ENCODE data around the gene FBXO2.

FBXO2 gene

DNA sequence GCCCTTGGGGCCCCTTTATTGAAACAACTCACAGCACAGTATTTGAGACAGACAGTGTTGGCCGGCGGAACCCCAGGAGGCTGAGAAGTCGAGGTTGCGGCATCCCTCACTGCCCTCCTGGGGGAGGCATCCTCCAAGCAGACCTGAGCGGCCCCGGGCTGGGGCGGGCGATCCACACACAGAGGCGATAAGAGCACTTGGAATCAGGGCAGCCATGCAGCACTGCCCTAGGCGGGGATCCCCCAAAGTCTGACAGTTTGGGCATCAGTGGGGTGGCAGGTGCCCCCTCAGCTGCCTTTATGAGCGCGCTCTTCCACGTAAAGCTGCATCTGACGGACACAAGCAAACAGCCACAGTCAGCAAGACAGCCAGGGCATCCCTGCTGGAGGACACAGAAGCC is 20.3 kb upstream of the FBXO2 start:
- no peak for ATAC-seq
- TF ChIP-seq TOX (CRISPR knock-in tag; IDR thresholded peaks at IDR 0.05; ENCODE audit: borderline replicate concordance) (no peak), RARB (CRISPR knock-in tag; IDR thresholded peaks at IDR 0.05) (no peak), SNAI2 (CRISPR knock-in tag; IDR thresholded peaks at IDR 0.05) (no peak), CSDC2 (CRISPR knock-in tag; IDR thresholded peaks at IDR 0.05) (no peak), ZNF8 (CRISPR knock-in tag; IDR thresholded peaks at IDR 0.05) (no peak), ZNF565 (CRISPR knock-in tag; conservative IDR thresholded peaks at IDR 0.05; ENCODE audit: low read depth) (no peak), GLIS3 (CRISPR knock-in tag; IDR thresholded peaks at IDR 0.05) (no peak), ISL1 (CRISPR knock-in tag; IDR thresholded peaks at IDR 0.05) (no peak), ARNTL (CRISPR knock-in tag; IDR thresholded peaks at IDR 0.05; ENCODE audit: borderline replicate concordance, low read depth) (no peak), PPARA (CRISPR knock-in tag; IDR thresholded peaks at IDR 0.05; ENCODE audit: borderline replicate concordance) (no peak)
- TF ChIP-seq, protein P1, sequence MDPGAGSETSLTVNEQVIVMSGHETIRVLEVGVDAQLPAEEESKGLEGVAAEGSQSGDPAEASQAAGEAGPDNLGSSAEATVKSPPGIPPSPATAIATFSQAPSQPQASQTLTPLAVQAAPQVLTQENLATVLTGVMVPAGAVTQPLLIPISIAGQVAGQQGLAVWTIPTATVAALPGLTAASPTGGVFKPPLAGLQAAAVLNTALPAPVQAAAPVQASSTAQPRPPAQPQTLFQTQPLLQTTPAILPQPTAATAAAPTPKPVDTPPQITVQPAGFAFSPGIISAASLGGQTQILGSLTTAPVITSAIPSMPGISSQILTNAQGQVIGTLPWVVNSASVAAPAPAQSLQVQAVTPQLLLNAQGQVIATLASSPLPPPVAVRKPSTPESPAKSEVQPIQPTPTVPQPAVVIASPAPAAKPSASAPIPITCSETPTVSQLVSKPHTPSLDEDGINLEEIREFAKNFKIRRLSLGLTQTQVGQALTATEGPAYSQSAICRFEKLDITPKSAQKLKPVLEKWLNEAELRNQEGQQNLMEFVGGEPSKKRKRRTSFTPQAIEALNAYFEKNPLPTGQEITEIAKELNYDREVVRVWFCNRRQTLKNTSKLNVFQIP (CRISPR knock-in tag; IDR thresholded peaks at IDR 0.05; ENCODE audit: borderline replicate concordance, low read depth), result no peak
- TF ChIP-seq, protein P2, sequence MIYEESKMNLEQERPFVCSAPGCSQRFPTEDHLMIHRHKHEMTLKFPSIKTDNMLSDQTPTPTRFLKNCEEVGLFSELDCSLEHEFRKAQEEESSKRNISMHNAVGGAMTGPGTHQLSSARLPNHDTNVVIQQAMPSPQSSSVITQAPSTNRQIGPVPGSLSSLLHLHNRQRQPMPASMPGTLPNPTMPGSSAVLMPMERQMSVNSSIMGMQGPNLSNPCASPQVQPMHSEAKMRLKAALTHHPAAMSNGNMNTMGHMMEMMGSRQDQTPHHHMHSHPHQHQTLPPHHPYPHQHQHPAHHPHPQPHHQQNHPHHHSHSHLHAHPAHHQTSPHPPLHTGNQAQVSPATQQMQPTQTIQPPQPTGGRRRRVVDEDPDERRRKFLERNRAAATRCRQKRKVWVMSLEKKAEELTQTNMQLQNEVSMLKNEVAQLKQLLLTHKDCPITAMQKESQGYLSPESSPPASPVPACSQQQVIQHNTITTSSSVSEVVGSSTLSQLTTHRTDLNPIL (CRISPR knock-in tag; IDR thresholded peaks at IDR 0.05; ENCODE audit: low read depth), result no peak
- TF ChIP-seq, protein P3, sequence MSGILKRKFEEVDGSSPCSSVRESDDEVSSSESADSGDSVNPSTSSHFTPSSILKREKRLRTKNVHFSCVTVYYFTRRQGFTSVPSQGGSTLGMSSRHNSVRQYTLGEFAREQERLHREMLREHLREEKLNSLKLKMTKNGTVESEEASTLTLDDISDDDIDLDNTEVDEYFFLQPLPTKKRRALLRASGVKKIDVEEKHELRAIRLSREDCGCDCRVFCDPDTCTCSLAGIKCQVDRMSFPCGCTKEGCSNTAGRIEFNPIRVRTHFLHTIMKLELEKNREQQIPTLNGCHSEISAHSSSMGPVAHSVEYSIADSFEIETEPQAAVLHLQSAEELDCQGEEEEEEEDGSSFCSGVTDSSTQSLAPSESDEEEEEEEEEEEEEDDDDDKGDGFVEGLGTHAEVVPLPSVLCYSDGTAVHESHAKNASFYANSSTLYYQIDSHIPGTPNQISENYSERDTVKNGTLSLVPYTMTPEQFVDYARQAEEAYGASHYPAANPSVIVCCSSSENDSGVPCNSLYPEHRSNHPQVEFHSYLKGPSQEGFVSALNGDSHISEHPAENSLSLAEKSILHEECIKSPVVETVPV (CRISPR knock-in tag; IDR thresholded peaks at IDR 0.05), result no peak
- TF ChIP-seq, protein P4, sequence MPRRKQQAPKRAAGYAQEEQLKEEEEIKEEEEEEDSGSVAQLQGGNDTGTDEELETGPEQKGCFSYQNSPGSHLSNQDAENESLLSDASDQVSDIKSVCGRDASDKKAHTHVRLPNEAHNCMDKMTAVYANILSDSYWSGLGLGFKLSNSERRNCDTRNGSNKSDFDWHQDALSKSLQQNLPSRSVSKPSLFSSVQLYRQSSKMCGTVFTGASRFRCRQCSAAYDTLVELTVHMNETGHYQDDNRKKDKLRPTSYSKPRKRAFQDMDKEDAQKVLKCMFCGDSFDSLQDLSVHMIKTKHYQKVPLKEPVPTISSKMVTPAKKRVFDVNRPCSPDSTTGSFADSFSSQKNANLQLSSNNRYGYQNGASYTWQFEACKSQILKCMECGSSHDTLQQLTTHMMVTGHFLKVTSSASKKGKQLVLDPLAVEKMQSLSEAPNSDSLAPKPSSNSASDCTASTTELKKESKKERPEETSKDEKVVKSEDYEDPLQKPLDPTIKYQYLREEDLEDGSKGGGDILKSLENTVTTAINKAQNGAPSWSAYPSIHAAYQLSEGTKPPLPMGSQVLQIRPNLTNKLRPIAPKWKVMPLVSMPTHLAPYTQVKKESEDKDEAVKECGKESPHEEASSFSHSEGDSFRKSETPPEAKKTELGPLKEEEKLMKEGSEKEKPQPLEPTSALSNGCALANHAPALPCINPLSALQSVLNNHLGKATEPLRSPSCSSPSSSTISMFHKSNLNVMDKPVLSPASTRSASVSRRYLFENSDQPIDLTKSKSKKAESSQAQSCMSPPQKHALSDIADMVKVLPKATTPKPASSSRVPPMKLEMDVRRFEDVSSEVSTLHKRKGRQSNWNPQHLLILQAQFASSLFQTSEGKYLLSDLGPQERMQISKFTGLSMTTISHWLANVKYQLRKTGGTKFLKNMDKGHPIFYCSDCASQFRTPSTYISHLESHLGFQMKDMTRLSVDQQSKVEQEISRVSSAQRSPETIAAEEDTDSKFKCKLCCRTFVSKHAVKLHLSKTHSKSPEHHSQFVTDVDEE (CRISPR knock-in tag; IDR thresholded peaks at IDR 0.05), result no peak
- TF ChIP-seq, protein P5, sequence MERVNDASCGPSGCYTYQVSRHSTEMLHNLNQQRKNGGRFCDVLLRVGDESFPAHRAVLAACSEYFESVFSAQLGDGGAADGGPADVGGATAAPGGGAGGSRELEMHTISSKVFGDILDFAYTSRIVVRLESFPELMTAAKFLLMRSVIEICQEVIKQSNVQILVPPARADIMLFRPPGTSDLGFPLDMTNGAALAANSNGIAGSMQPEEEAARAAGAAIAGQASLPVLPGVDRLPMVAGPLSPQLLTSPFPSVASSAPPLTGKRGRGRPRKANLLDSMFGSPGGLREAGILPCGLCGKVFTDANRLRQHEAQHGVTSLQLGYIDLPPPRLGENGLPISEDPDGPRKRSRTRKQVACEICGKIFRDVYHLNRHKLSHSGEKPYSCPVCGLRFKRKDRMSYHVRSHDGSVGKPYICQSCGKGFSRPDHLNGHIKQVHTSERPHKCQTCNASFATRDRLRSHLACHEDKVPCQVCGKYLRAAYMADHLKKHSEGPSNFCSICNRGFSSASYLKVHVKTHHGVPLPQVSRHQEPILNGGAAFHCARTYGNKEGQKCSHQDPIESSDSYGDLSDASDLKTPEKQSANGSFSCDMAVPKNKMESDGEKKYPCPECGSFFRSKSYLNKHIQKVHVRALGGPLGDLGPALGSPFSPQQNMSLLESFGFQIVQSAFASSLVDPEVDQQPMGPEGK (CRISPR knock-in tag; IDR thresholded peaks at IDR 0.05; ENCODE audit: borderline replicate concordance), result no peak

DNA sequence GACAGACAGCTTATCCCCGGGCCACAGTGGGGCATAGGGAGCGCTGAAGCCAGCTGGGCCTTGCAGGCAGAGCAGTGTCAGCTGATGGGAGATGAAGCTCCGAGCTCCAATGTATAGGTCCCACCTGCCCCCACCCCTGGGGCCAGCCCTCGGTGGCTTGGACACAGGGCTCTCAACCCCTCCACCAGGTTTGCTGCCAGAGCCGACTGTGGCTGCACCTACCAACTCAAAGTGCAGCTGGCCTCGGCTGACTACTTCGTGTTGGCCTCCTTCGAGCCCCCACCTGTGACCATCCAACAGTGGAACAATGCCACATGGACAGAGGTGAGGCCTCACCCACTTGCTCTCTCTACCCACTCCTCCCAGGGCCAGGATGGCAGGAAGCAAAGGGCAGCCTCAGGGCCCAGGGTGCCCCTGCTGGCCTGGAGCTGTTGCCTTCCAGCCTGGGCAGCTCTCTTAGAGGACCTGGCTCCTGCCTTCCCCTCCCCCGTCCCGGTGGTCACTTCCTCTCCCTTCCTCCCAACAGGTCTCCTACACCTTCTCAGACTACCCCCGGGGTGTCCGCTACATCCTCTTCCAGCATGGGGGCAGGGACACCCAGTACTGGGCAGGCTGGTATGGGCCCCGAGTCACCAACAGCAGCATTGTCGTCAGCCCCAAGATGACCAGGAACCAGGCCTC is 19.0 kb upstream of the FBXO2 start:
- ATAC-seq, result no peak

More for the DNA sequence above, 19.0 kb upstream of the FBXO2 start:
- TF ChIP-seq, protein P2 (CRISPR knock-in tag; IDR thresholded peaks at IDR 0.05; ENCODE audit: low read depth), result no peak
- TF ChIP-seq, protein P4 (CRISPR knock-in tag; IDR thresholded peaks at IDR 0.05), result no peak
- TF ChIP-seq, protein P1 (CRISPR knock-in tag; IDR thresholded peaks at IDR 0.05; ENCODE audit: borderline replicate concordance, low read depth), result no peak
- TF ChIP-seq ISL1 (CRISPR knock-in tag; IDR thresholded peaks at IDR 0.05), result no peak
- TF ChIP-seq OSR1 (CRISPR knock-in tag; IDR thresholded peaks at IDR 0.05), result no peak
- no peak for TF ChIP-seq ZNF565 (CRISPR knock-in tag; conservative IDR thresholded peaks at IDR 0.05; ENCODE audit: low read depth)
- no peak for TF ChIP-seq SNAI2 (CRISPR knock-in tag; IDR thresholded peaks at IDR 0.05)
- no peak for TF ChIP-seq ZNF8 (CRISPR knock-in tag; IDR thresholded peaks at IDR 0.05)
- TF ChIP-seq, protein P5 (CRISPR knock-in tag; IDR thresholded peaks at IDR 0.05; ENCODE audit: borderline replicate concordance), result no peak
- TF ChIP-seq ARNTL (CRISPR knock-in tag; IDR thresholded peaks at IDR 0.05; ENCODE audit: borderline replicate concordance, low read depth), result no peak
